Muscle of back (tissue), 13 donors: ENCODE measurements around the gene CXCR2. TPM values are rescaled to one million over a fixed set of nuclear protein-coding genes. Genes with fewer than 3 reads are reported as not detected.
A peak's percentile ranks its signal among the peaks of the same experiment; 100 is the strongest.
"Not testable (repeated sequence)": the region's sequence is repeated elsewhere in the genome, so short reads cannot be mapped to it uniquely, and the experiment has no call there.

Experiments
- DNase-seq, 3 donors: peaks; one replicate each; pipeline versions ENCODE4 v3.0.0 to v3.0.0-alpha.2; 2013
- long read RNA-seq, 9 donors: transcript quantifications; one replicate each; lab custom pipeline, GENCODE V29; 2026
- polyA plus RNA-seq, 10 donors: library from polyadenylated mRNA; unstranded; fragments of 120-200 nt; gene quantifications; one replicate each; pipeline ENCODE4 v1.2.1, GENCODE V29; 2013; ENCODE audit not compliant: insufficient read length in 10 of 10

CXCR2 gene
- under 1 TPM in 9 of 10 donors, not detected in 1; 0.07 to 0.81 (median 0.31) TPM for polyA plus RNA-seq
- long read RNA-seq, donor 1 = 0 reads
- long read RNA-seq, donor 2 = 0 reads
- long read RNA-seq, donor 3 = 0 reads
- long read RNA-seq, donor 4 = 0 reads
- long read RNA-seq, donor 5 = 0 reads
- long read RNA-seq, donor 6 = 0 reads
- long read RNA-seq, donor 7 = 0 reads
- long read RNA-seq, donor 8 = 0 reads
- long read RNA-seq, donor 9 = 0 reads

DNA sequence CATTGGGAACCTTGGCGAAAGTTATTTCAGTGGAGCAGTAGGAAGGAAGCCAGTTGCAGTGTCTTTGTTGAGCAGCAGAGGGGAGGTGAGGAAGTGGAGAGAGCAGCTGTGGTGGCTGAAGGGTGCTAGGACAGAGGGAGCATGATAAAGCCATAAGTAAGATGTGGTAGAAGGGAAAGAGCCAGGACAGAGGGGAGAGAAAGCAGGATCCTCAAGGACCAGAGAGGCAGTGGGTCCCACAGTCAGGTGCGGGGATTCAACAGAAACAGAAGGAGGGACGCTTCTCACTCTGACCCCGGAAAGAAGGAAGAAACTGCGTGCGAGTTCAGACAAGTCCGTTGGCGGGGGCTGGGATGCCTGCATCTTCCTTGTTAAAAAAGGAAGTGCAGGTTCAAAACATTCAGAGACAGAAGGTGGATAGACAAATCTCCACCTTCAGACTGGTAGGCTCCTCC, at the start of gene CXCR2:
CXCR2 (plus strand) TSS at position 403 of the 455 bp plus-strand sequence. CDS start 8,774 bp downstream, outside the sequence.
- peak in 2 of 3 donors; percentile 3 to 40 for DNase-seq

DNA sequence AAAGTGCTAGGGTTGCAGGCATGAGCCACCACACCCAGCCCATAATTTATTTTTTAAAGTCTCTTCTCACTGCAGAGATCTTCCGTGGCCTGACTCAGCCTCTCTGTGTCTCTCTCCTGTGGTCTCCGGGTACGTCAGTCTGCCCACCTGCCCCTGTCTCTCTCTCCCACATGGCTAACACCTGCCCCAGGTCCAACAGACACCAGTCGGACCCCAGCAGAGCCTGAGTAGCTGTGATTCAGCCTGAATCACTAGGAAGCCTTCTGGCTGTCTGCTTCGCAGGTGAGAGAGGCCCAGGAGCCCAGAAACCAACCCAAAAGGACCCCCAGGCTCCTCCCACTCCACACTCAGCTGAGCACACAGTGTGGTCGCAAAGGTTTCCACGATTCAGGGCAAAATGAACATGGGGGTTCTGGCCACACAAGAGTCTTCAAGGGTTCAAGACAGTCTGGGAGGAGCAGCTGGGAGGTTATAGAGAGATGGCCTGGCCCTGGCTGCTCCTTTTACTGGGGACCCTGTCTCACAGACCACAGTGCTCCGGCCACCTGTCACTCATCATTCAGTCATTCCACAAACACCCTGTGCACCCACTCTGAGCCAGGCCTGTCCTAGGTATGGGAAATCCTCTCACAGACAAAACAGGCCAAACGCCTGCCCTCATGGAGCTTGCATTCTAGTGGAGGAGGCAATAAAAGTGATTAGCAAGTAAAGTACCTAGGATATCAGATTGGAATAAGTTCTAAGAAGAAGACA, 48.2 kb upstream of the CXCR2 start:
- DNase-seq = no peak

DNA sequence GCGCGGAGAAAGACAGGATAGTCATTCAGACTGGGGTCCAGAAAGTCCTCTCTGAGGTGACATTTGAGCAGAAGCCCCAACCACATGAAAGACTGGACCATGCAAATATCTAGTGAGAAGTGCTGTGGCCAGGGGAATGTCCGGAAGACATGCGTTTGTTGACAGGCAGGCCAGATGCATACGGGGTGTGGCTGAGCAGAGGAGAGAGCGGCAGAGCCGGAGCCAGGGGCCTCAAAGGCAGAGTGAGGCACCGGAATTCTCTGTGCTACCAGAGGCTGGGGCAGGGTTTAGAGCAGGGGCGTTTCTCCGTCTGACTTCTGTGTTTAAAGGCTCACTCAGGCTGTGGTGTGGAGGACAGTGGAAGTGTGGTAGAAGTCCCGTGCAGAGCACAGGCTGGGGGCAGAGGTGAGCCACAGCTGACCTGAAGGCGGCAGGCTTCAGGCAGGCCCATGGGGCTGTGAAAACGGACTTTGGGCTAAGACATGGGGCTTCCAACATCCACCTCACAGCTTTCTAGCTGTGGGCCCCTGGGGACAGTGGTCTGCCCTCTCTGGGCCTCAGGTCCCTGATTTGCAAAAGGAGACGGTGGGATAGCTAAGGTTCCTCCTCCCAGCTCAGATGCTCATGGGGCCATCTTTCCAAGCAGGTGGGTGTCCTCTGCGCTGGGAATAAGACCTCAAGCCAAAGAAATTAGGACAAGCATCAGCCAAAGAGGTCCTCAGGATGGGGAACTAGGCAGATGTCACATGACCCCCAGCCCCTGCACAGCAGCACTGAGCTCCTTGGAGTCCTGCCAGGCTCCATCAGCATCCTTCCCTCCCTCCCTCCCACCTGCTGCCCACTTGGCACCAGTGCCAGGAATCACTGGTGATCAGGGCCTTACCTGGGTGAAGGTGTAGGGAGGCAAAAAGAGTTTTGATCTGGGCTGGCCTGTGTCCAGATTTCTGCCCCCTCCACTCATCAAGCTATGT, 45.6 kb upstream of the CXCR2 start:
- no peak for DNase-seq

DNA sequence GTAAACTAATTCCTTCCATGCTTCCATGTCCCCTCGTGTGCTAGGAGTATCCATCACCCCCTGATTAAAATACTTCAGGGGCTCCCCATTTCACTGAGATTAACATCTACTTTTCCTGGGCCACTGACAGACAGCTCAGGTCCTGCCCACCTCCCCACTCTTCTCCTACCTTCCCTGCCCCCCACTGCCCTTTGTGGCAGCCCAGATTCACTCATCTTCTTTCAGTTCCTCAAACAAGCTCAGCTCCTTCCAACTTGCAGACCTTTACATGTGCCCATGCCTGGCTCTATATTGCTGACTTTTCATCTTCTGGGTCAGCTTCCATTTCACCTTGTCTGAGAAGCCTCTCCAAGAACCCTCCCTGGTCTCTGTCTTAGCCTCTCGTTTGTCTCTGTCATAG, 44.8 kb upstream of the CXCR2 start:
- no peak for DNase-seq

DNA sequence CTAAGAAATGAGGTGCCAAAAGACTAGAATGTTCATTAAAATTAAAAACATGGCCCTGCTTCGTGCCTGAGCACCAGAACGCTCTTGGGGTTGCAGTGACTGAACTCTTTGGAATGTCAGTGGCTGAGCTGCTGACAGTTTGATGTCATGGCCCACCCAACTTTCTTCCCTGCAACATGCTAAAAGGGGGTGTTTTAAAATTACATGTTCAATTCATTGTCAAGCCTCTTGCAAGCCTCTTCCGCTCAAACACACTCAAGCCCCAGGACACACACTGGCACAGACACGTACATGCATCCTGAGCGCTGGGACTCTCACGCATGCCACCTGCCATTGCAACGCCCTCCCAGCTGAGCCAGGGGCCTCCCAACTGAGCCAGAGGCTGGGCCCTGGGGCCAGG, 44.1 kb upstream of the CXCR2 start:
- DNase-seq = peak in 1 of 3 donors; percentile 88

DNA sequence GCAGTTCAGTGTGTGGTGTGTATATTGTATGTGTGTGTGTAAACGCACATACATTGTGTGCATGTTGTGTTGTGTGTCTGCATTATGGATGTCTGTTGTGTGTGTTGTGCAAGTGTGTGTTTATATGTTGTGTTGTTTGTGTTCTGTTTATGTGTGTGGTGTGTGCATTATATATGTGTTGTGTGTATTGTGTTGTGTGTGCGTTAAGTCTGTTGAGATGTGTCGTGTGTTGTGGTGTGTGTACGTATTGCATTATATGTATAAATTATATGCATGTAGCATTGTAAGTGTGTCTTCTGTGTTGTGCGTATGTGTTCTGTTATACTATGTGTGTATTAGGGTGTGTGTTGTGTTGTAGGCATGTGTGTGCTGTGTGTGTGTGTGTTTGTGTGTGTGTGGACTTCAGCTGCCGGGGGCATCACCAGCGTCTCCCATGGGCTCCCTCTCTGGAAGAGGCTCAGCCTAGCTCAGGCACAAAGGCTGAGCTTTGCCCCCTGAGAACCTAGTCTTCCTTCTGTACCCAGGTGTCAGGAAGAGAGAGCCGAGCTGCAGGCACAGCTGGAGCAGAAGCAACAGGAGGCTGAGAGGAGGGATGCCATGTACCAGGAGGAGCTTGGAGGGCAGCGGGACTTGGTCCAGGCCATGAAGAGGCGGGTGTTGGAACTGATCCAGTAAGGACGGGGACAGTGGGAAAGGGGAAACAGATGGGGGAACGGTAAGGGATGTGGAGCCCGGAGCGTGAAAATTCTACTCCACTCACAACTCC, 43.1 kb upstream of the CXCR2 start:
- no peak for DNase-seq

DNA sequence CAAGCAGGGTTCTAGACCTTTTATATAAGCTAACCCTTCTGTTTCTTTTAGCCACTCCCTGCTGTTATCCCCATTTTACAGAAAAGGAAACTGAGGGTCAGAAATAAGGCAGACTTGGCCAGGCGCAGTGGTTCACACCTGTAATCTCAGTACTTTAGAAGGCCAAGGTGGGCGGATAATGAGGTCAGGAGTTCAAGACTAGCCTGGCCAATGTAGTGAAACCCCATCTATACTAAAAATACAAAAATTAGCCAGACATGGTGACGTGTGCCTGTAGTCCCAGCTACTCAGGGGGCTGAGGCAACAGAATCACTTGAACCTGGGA, 42.5 kb upstream of the CXCR2 start:
- DNase-seq = no peak

DNA sequence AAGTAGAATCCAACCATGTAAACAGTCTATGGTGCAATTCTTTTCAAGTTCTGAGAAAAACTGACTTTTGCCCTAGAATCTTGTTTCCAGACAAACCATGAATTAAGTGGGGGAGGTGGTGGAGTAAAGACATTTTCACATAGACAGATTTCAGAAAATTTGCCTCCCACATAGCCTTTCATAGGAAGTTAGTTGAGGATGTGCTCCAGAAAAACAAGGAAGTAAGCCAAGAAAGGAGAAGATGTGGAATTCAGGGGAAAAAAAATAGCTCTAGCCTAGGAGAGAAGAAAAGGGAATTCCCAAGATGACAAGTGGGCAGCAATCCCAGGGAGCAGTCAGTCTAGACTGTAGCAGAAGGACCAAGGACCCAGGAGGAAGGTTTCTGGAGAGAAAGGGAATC, 39.4 kb upstream of the CXCR2 start:
- no peak for DNase-seq

DNA sequence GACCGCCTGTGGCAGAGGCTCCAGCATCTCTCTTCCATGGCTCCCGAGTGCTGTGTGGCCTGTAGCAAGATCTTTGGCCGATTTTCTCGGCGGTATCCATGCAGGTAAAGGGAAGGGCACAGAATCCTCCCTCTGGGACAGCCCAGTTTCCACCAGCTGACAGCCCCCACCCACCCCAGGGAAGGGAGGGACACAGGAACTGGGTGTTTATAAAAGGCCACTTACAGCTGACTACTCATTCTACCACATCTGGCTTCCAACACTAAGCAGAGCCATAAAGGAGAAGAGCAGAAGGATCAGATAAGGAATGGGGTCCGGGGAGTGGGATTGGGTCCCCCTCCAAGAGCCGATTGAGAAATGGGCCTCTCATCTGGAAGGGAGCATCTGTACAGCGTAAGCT, 36.6 kb upstream of the CXCR2 start:
- DNase-seq = no peak

DNA sequence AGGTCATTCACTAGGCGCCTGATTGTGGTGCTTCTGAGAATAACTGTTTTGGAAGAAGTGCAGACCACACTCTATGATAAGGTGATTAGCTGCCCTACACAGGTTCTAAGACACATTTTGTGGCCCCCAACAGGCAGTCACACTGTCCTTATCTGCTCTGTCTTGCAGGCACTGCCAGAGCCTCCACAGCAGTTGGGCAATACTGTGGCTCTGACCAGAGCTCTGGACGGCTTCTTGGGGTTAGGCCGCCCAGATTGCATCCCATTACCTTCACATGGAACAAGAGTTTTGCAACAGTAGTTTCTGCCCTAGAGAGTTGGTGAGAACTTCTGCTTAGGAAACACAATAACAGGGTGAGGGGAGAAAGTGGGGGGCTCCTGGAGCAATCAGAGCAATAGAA, 34.1 kb upstream of the CXCR2 start:
- no peak for DNase-seq

DNA sequence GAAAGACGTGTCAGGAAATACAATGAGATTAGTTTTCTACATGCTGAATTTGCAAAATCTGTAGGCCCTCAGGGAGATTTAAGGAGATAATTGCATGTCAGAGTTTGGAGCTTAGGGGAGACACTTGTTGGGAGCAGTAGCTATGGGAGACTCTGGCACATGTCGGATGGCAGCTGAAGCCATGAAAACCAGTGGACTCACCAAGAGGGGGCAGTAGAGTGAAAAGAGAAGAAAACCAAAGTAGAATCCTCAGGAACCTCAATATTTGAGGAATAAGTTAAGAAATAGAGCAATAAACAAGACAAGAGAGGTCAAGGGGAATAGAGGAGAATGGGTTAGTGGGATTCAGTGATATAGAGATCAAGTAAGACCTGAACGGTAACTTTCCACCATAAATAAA, 31.9 kb upstream of the CXCR2 start:
- DNase-seq = no peak

DNA sequence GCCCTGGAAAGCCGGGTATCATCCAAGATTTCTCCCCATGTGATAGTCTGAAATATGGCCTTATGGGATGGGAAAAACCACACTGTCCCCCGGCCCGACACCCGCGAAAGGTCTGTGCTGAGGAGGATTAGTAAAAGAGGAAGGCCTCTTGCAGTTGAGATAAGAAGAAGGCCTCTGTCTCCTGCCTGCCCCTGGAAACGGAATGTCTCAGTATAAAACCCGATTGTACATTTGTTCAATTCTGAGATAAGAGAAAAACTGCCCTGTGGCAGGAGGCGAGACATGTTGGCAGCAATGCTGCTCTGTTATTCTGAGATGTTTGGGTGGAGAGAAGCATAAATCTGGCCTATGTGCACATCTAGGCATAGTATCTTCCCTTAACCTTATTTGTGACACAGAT, 30.0 kb upstream of the CXCR2 start:
- no peak for DNase-seq

DNA sequence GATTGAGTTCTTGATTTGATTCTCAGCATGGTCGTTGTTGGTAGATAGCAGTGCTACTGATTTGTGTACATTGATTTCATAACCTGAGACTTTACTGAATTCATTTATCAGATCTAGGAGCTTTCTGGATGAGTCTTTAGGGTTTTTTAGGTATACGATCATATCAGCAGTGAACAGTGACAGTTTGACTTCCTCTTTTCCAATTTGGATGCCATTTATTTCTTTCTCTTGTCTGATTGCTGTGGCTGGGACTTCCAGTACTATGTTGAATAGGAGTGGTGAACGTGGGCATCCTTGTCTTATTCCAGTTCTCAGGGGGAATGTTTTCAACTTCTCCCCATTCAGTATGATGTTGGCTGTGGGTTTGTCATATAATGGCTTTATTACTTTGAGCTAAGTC, 27.9 kb upstream of the CXCR2 start:
- no peak for DNase-seq

DNA sequence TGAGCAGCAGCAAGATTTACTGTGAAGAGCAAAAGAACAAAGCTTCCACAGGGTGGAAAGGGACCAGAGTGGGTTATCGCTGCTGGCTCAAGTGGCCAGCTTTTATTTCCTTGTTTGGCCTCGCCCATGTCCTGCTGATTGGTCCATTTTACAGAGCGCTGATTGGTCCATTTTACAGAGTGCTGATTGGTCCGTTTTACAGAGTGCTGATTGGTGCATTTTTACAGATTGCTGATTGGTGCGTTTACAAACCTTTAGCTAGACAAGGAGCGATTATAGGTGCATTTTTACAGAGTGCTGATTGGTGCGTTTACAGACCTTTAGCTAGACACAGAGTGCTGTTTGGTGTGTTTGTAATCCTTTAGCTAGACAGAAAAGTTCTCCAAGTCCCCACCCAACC, 17.0 kb upstream of the CXCR2 start:
- not testable (repeated sequence) for DNase-seq

DNA sequence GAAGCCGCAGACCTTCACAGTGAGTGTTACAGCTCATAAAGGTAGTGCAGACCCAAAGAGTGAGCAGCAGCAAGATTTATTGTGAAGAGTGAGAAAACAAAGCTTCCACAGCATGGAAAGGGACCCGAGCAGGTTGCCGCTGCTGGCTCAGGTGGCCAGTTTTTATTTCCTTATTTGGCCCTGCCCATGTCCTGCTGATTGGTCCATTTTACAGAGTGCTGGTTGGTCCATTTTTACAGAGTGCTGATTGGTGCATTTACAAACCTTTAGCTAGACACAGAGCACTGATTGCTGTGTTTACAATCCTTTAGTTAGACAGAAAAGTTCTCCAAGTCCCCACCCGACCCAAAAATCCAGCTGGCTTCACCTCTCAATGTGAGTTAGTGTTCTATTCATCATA, 4.0 kb upstream of the CXCR2 start:
- not testable (repeated sequence) for DNase-seq

DNA sequence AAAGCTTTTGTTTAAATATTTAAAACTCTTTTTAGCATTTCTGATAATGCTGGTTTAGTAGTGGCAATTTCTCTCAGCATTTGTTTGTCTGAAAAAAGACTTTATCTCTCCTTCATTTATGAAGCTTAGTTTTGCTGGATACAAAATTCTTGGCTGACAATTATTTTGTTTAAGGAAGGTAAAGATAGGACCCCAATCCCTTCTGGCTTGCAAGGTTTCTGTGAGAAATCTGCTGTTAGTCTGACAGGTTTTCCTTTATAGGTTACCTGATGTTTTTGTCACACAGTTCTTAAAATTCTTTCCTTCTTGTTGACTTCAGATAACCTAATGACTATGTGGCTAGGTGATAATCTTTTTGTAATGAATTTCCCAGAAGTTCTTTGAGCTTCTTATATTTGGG, 3.5 kb upstream of the CXCR2 start:
- not testable (repeated sequence) for DNase-seq

DNA sequence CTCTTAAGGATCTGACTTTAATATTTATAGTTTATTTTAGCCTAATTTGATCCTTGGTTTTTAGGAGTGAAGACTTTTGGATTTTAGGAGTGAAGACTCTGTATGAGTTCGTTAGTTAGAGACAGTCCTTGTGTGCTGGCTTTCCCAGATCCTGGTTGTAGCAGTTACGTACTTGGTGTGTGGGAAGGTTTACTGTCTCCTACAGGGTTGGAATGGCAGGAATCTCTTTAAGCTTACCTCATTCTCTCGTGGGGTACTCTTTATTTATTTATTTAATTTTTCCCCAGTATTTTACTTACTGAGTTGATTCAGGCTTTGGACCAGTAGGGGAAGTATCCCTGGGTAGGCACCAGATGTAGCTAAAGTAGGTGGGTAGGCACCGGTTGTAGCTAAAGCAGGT, 1.8 kb upstream of the CXCR2 start:
- DNase-seq = no peak

DNA sequence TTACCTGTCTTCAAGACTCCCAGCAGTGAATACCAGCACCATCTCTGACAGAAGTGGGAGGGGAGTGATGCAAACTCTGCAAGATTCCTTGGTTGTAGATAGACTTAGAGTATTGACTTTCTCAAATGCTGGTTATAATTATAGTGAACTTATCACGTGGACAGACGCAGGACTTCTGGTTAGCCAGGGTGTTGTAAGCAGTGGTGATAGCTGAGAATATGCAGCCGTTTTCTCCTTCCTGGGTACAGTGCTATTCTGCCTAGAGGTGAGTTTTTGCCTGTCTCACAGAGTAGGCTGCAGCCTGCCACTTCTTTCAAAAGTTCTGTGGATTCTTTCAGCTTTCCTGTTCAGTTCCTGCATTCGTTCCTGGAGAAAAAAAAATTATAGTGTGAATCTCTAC, 733 bp upstream of the CXCR2 start:
- DNase-seq = peak in 1 of 3 donors; percentile 11

DNA sequence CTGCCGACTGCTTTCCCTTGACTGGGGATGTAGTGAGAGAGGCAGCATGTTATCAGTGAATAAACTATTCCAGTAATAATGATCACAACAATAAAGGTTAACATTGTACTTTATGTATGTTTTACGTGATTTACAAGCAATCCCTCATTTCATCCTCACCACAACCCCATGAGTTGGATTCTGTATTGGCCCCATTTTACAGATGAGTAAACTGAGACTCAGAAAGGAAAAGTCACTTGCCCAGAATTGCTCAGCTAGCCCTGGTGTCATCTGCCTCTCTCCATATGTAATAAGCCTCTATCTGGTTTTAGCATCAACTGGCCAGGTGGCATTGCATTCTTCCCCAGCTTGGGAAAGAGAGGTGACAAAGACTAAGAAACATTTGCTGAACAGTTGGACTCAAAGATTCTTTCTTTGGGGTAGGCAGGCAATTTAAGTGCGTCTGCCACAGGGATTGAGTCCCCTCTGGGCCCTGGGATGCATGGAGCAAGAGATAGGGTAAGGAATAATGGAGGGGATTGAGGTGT, 2.2 kb downstream of the CXCR2 start:
- DNase-seq = no peak

DNA sequence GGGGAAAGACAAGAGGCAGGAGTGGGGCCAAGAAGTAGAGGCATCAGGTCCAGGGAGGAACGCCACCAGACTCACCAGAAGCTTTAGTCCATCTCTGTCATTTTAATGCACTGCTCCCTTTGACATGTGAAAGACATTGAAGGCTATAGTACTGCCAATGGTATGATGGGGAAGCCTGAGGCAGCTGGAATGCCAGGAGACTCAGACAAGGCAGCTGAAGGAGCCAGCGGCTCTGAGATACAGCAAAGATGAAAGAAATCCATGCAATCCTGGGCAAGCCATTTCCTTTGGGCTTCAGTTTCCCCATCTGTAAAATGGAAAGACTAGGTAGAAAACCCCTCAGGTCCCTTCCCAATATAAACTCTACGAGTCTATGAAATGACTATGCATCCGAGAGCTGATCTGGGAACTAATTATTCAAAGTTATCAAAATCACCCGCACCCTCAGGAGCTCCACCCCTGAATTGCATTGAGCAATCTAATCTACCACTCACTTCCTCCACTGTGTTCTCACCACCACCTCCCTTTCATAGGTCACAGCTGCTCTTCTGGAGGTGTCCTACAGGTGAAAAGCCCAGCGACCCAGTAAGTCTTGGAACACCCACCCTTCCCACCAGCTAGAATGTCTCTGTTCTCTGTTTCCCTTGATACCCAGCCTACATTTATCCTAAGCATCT, 3.1 kb downstream of the CXCR2 start:
- no peak for DNase-seq
